PC-9 (cell line): ENCODE measurements around the gene BHMT2.

Experiments used
- CTCF ChIP-seq: fragments of 200-600 bp; sonication (generic); conservative IDR thresholded peaks from 2 replicates; pipeline ENCODE4 v1.6.1; 2017; ENCODE audit warnings: mixed run types, antibody characterized with exemption, mild to moderate bottlenecking, moderate library complexity
- EZH2 ChIP-seq: fragments of 200-600 bp; sonication (generic); IDR thresholded peaks from 2 replicates; pipeline ENCODE4 v1.8.0; 2017; ENCODE audit warnings: antibody characterized with exemption, low read depth

GRCh38 chr5:79109527-79110492, 40.2 kb downstream of the BHMT2 start:
- TF ChIP-seq CTCF (peak; percentile 39; the same call in 1 of the 2 replicates), EZH2 (no peak)
